ENCODE results near the gene DENND6B.

GRCh38 chr22:50319503-50319951 is 7.3 kb downstream of the DENND6B start:
- TF ChIP-seq CTCF (IDR thresholded peaks at IDR 0.05) (no peak), POLR2A (IDR thresholded peaks at IDR 0.05) (no peak)

Data from Peyer's patch (tissue), 4 donors.